A549 treated with DMSO at 1 μM for 4 hours (cell line): ENCODE data around the gene PLSCR4. TPM values are rescaled to one million over a fixed set of nuclear protein-coding genes. Genes with fewer than 3 reads are reported as not detected.

Source experiments
- total RNA-seq: library from RNA; stranded (reverse); fragments of 200-300 nt; extraction: Qiagen RNA extraction; gene quantifications from 5 replicates; pipeline ENCODE4 v1.2.3, GENCODE V29; 2022; ENCODE audit warnings: low read depth

PLSCR4 gene
- total RNA-seq: 3.0 to 5.5 TPM (median 4.4 TPM) in 5 replicates

GRCh38 chr3:146250449-146251382 lies at the start of gene PLSCR4:
PLSCR4 (minus strand) TSS chr3:146251105; CDS start chr3:146222071, 29,034 bp downstream.

DNA sequence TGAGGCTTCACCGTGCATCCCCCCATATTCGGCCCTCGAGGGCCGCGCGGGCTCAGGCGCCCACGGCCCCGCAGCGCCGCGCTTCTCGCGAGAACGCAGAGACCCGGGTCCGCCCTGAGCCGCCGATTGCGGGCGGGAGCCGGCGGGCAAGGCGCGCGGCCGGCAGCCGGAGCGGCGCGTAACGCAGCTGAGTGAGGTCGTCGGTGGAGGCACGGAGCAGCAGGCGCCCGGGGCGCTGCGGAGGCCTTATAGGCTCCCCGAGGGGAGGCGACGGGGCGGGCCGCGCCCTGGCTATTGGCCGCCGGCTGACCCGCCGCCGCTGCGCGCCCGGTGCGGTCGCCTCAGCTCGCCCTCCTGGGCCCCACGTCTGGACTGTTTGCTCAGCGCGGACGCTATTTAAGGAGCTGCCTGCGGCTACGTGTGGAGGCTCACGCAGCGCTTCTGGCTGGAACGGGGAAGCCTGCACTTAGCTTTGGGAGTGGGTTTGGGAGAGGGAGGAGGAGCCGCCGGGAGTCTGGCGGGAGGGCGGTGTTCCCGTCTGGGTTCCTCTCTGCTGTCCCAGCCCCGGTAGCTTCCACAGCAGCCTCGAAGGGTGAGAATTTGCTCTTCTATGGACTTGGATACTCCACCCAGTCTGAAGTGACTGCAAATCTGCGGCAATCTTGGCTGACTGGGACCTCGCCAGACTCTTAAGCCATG lies 89.8 kb downstream of the PLSCR4 start, which contains the start of gene PLOD2:
Gene PLOD2, minus strand, starts transcription at position 221 of the 699 bp plus-strand sequence. Its CDS starts 195 bp downstream, at position 26.

Other genes starting within 250 kb of the PLSCR4 start
- 114 to 189 TPM (median 153 TPM) in 5 replicates for gene PLOD2, start 89.9 kb downstream of the PLSCR4 start, total RNA-seq
- 0.21 TPM in 1 of 5 replicates, not detected in the others for gene PLSCR2, start 218.5 kb upstream of the PLSCR4 start, total RNA-seq